ENCODE data around the gene TMEM158. TPM values are rescaled to one million over a fixed set of nuclear protein-coding genes. Genes with fewer than 3 reads are reported as not detected.

The TMEM158 gene
- total RNA-seq, 1 experiment from 2014 or later = 25.8 TPM

GRCh38 chr3:45210308-45211041, 15.6 kb downstream of the TMEM158 start:
- TF ChIP-seq CTCF (IDR thresholded peaks at IDR 0.05 in 2 of 3, conservative IDR thresholded peaks at IDR 0.05 in 1 of 3; ENCODE audit: borderline replicate concordance in 1 of 3, insufficient read depth in 1 of 3, low read depth in 2 of 3, low read length in 2 of 3) = peak; percentile 83 to 86 (median 86)
- 0 out of 2 replicates have a peak, but pooled peaks have one; percentile 30 for TF ChIP-seq MAX (IDR thresholded peaks at IDR 0.05)
- no peak for TF ChIP-seq CEBPB (IDR thresholded peaks at IDR 0.05; ENCODE audit: low read depth)
- TF ChIP-seq ZNF274 (IDR thresholded peaks at IDR 0.05; ENCODE audit: low read depth, low read length) = no peak
- peak; percentile 65 for TF ChIP-seq YY1 (IDR thresholded peaks at IDR 0.05; ENCODE audit: extremely low read depth, insufficient replicate concordance, low read depth, low read length)
- TF ChIP-seq RAD21 (IDR thresholded peaks at IDR 0.05; ENCODE audit: low read depth) = peak; percentile 92
- Histone ChIP-seq H3K9ac (ENCODE audit: low read length) (no peak overlapping the region), H3K79me2 (ENCODE audit: insufficient read depth, low read length) (no peaks in the 10 kb centered on the region), H3K36me3 (ENCODE audit: control insufficient read depth in 1 of 2, insufficient read depth in 2 of 2, low read length in 2 of 2) (no peaks in the 10 kb centered on the region), H3K27me3 (ENCODE audit: insufficient read depth, low read length) (no peaks in the 10 kb centered on the region), H4K20me1 (ENCODE audit: insufficient read depth) (no peaks in the 10 kb centered on the region), H3K27ac (ENCODE audit: low read depth, low read length) (no peak overlapping the region), H3K4me3 (replicated peaks in 1 of 2; ENCODE audit: low read depth in 1 of 2, low read length in 2 of 2) (no peak overlapping the region), H3K4me1 (ENCODE audit: control insufficient read depth in 1 of 2, insufficient read depth in 2 of 2, low read length in 2 of 2) (peaks cover 5 to 32% of the 10 kb centered on the region in 2 experiments; a peak in 3 of 4 replicates), H2AFZ (ENCODE audit: low read depth, low read length, poor library complexity, severe bottlenecking) (peak overlapping the region; percentile 22), H3K9me2 (ENCODE audit: insufficient read depth) (no peaks in the 10 kb centered on the region), H3K4me2 (ENCODE audit: low read length) (peak overlapping the region; percentile 59), H3K9me3 (ENCODE audit: control insufficient read depth in 1 of 2, insufficient read depth in 1 of 2, low read depth in 1 of 2, low read length in 2 of 2) (no peaks in the 10 kb centered on the region)
- CTCF ChIA-PET = interaction anchor here (0.6 to 5.7 kb wide), 21 partner anchors 10 to 172 kb away, joined by 3 to 94 read pairs (median 4); no protein-coding TSS in a partner anchor
- intact Hi-C loops (cut with micrococcal nuclease) = loop anchor here (1.0 to 2.0 kb wide), 2 partner anchors 78 to 170 kb away; no protein-coding TSS in a partner anchor
- no TSS peak for BruUV-seq (replicated peaks)
- peak; percentile 70 for DNase-seq (ENCODE audit: low read depth, low spot score)
- peak; percentile 98 for ATAC-seq
- POLR2A ChIA-PET = interaction anchor here (0.6 to 1.8 kb wide), 10 partner anchors 10 to 170 kb away, joined by 3 to 7 read pairs (median 5); partner anchors contain the start of gene CDCP1
- RAD21 ChIA-PET (ENCODE audit: low non-redundant PET in 1 of 2, low total read pairs in 2 of 2, uncharacterized antibody in 2 of 2, unreplicated experiment in 2 of 2) = interaction anchor here (0.5 to 1.6 kb wide), 14 partner anchors 40 to 172 kb away, joined by 3 to 7 read pairs (median 4); partner anchors contain the start of gene CDCP1 (in 1 of the 2)

Measured in HCT116 (cell line).